GM21717 (cell line): ENCODE results near the gene PRM1.
"Not testable (repeated sequence)": the region's sequence is repeated elsewhere in the genome, so short reads cannot be mapped to it uniquely, and the experiment has no call there.

Experiments
- ATAC-seq: cut with Tn5 transposase; IDR thresholded peaks from one replicate; pipeline ENCODE4 v1.9.1; 2021; ENCODE audit warnings: mild to moderate bottlenecking, moderate library complexity; ENCODE audit not compliant: unreplicated experiment

PRM1 gene

DNA sequence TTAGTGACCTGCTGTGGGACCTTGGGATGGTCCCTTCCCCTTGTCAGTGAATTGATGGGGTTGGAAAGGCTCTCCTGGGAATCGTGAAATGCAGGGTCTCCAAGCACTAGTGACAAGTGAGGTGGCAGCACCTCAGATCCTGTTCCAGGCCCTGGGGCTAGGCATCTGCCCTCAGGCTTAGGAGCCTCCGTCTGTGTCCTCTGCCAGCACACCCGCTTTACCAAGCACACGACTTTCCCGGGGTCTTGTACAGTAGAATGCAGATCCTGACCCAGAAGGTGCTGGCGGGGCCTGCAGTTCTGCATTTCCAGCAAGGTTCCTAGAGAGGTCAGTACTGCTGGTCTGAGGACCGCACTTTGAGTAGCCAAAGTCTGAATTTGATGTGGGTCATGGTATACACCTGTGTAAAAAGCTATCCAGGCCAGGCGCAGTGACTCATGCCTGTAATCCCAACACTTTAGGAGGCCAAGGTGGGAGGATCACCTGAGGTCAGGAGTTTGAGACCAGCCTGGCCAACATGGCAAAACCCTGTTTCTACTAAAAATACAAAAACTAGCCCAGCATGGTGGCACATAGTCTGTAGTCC lies 33.3 kb upstream of the PRM1 start:
- no peak for ATAC-seq

- ATAC-seq = no peak
Measured at GRCh38 chr16:11313493-11314308, 32.6 kb upstream of the PRM1 start.

GRCh38 chr16:11312718-11313492 lies 31.8 kb upstream of the PRM1 start:
- no peak for ATAC-seq

- ATAC-seq = no peak
Measured at GRCh38 chr16:11310997-11311561, 29.9 kb upstream of the PRM1 start.

DNA sequence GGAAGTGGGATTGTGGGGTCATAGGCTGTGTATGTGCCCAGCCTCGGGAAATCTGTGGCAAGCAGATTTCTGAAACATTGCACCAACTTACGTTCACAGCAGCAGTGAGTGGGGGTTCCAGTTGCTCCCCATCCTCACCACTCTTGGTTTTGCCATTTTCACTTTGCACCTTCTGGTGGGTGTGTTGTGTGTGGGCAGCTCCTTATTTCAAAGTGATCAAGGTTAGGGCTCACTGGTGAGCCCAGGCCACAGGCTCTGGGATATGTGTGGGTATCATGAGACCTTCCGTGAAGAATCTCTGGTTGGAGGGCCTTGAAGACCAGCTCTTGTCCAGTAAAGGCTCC lies 29.5 kb upstream of the PRM1 start:
- ATAC-seq = no peak

DNA sequence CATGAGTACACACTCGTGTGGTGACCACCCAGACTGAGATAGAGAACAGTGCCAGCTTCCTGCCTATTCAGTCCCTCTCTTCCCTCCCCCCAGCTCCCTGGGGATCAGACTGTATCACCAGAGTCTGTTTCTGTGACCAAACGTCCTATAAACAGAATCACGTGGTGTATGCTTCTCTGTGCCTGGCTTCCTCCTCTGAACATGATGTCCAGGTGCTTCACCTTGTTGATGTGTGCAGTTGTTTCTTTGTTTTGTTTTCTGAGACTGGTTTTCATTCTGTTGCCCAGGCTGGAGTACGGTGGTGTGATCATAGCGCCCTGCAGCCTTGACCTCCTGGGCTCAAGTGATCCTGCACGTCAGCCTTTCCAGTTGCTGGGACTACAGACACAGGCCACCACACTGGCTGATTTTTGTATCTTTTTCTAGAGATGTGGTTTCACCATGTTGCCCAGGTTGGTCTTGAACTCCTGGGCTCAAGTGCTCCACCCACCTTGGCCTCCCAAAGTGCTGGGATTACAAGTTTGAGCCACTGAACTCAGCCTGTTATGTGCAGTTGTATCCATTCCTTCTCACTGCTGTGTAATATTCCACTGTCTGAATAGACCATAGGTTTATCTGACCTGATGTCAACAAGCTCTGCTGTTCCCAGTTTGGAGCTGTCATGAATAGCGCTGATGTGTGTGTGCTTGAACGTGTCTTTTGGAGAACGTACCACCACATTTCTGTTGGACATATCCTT lies 28.9 kb upstream of the PRM1 start:
- ATAC-seq = peak; percentile 36

- peak; percentile 34 for ATAC-seq
Measured at GRCh38 chr16:11308493-11309283, 27.6 kb upstream of the PRM1 start.

- no peak for ATAC-seq
Measured at GRCh38 chr16:11307639-11308492, 26.7 kb upstream of the PRM1 start.

- no peak for ATAC-seq
Measured at GRCh38 chr16:11306997-11307638, 26.0 kb upstream of the PRM1 start.

- no peak for ATAC-seq
Measured at GRCh38 chr16:11306381-11306780, 25.3 kb upstream of the PRM1 start.

DNA sequence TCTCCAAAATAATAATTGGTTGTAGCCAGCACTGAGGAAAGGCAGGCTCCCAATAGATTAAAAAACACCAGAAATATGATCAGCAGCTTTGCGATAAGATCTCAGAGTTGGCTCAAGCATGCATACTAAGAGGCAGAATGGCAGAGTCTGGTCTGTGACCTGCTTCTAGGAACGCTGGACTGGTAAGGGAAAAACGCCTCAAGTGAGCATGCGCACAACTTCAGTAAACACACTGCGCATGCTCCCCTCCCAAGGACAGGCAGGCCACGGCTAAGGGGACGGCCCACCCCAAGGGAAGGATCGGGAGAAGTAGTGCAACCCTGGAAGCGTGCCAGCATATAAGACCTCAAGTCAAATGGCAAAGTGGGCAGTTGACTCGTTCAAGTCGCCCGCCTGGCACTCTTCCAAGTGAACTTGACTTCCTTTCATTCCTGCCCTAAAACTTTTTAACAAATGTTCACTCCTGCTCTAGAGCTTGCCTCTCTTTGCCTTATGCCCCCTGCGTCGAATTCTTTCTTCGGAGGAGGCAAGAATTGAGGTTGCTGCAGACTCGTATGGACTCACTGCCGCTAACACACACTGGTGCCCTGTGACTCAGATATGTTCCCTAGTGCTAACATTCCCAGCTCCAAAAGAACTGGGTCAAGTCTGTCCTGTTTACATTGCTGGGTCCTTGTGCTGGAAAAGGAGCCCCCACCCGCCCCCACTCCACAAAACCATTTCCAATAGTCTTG lies 22.4 kb upstream of the PRM1 start:
- ATAC-seq = no peak

DNA sequence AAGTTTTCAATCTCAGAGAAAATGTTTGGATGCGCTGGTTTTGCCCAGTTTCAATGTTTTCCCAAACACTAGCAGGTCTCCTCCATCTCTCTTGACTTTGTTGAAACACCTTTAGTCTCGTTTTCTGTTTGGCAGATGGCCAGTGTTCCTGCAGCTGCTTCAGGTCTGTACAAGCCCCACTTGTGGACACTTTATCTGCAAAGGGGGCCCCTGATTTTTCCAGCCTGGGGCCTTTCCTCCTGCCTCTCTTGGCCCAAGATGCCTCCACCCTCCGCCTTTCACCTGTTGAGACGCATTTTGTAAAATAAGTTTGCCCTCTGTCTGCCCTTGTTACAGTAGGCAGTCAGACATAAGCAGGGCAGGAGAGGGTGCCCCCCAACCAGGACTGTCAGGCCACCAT lies 21.8 kb upstream of the PRM1 start:
- ATAC-seq = no peak

DNA sequence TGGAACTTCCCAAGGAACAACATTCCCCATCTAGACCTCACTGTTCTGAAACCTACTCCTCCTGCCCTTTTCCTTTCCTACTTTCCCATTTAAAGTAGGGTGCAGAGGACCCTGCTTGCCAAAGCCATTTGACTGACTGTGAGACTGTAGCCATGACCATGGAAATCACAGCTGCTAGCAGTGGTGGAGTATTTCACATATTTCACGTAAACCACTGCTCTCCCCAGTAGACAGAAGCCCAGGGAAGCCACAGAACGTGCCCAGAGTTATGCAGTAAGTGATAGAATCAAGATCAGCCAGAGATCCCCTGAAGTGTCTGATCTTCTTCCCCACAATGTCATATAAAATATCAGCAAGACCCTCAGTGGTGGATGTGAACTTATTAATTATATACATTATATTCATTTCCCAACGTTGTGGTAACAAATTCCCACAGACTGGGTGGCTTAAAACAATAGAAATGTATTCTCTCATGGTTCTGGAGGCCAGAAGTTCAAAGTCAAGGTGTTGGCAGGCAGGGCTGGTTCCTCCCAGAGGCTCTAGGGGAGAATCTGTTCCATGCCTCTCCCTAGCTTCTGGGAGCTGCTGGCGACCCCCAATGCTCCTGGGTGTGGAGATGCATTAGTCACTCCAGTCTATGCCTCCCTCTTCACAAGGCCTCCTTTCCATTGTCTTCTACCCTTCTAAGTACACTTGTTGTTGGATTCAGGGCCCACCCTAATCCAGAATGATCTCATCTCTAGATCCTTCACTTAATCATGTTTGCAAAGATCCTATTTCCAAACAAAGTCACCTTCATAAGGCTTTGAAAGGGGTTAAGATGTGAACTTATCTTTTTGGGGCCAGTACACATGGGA lies 20.7 kb upstream of the PRM1 start:
- ATAC-seq = no peak

DNA sequence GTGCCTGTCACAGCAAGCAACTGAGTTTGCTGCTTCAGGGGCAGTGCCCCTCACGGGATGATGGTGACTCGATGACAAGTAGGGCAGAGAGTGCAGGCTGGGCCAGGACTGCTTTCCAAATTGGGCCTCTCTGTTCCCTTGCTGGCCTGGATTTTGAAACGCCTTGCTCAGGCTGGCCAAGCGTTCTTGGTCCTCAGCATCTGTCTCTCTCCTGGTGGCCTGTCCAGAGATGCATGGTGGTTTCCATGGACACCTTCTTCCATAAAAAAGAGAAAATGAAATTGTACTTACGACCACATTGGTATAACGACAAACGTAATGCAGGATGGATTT lies 19.4 kb upstream of the PRM1 start:
- ATAC-seq = no peak

GRCh38 chr16:11299865-11300559 lies 18.9 kb upstream of the PRM1 start:
- ATAC-seq = no peak

GRCh38 chr16:11298950-11299547 lies 17.9 kb upstream of the PRM1 start:
- ATAC-seq = not testable (repeated sequence)
